NCI-H2107 treated with DMSO at 0.1 percent for 48 hours (cell line): ENCODE data around the gene C9.
"Not testable (repeated sequence)": the region's sequence is repeated elsewhere in the genome, so short reads cannot be mapped to it uniquely, and the experiment has no call there.

Source experiments
- DNase-seq: peaks from one replicate; lab custom pipeline; 2025; ENCODE audit not compliant: unreplicated experiment; lab: John Stamatoyannopoulos, UW

Gene C9

GRCh38 chr5:39364367-39364766, at the start of gene C9:
Gene C9 (minus strand): TSS chr5:39364495. CDS start chr5:39364464, 31 bp downstream.
- DNase-seq, result no peak

GRCh38 chr5:39413771-39414170, 49.5 kb upstream of the C9 start:
- no peak for DNase-seq

- no peak for DNase-seq
Observed at GRCh38 chr5:39412721-39413394, 48.6 kb upstream of the C9 start.

GRCh38 chr5:39411985-39412384, 47.7 kb upstream of the C9 start:
- no peak for DNase-seq

- DNase-seq, result no peak
Observed at GRCh38 chr5:39411061-39411460, 46.8 kb upstream of the C9 start.

- DNase-seq, result no peak
Observed at GRCh38 chr5:39409033-39409432, 44.7 kb upstream of the C9 start.

GRCh38 chr5:39405083-39405843, 41.0 kb upstream of the C9 start:
- no peak for DNase-seq

- DNase-seq, result not testable (repeated sequence)
Observed at GRCh38 chr5:39403761-39404160, 39.5 kb upstream of the C9 start.

- not testable (repeated sequence) for DNase-seq
Observed at GRCh38 chr5:39402140-39402539, 37.8 kb upstream of the C9 start.

GRCh38 chr5:39400713-39401578, 36.7 kb upstream of the C9 start:
- DNase-seq, result no peak

GRCh38 chr5:39399135-39400036, 35.1 kb upstream of the C9 start:
- DNase-seq, result no peak

- no peak for DNase-seq
Observed at GRCh38 chr5:39396843-39397242, 32.5 kb upstream of the C9 start.

- DNase-seq, result no peak
Observed at GRCh38 chr5:39395521-39395920, 31.2 kb upstream of the C9 start.

GRCh38 chr5:39394946-39395345, 30.7 kb upstream of the C9 start:
- DNase-seq, result no peak

GRCh38 chr5:39390945-39391344, 26.6 kb upstream of the C9 start:
- DNase-seq, result no peak

GRCh38 chr5:39387293-39387692, 23.0 kb upstream of the C9 start:
- DNase-seq, result no peak

- DNase-seq, result no peak
Observed at GRCh38 chr5:39384271-39384670, 20.0 kb upstream of the C9 start.

- DNase-seq, result no peak
Observed at GRCh38 chr5:39381376-39381775, 17.1 kb upstream of the C9 start.

- no peak for DNase-seq
Observed at GRCh38 chr5:39379693-39380092, 15.4 kb upstream of the C9 start.

GRCh38 chr5:39377613-39378012, 13.3 kb upstream of the C9 start:
- no peak for DNase-seq

GRCh38 chr5:39376293-39376714, 12.0 kb upstream of the C9 start:
- DNase-seq, result peak; percentile 16
